ENCODE data around the gene ALPK3. TPM values are rescaled to one million over a fixed set of nuclear protein-coding genes. Genes with fewer than 3 reads are reported as not detected.

ALPK3 gene
- total RNA-seq, 1 experiment from 2014 or later: 2.0 TPM

DNA sequence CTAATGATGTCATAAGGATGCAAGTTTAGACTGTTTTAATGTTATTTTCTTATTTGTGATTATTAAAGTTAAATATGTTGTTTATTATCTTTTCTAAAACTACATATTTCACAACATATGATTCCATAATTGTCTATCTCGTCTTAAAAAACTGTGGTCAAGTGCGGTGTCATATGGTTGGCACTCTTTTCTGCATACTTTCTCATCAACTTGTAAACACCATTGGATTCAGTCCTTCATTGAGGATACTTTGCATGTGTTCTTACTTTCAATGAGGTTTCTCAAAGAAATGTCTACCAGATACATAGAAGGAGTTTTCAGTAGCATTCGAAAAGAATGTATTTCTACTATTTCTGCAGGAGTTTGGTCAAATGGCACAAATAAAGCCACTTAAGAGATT lies 22.0 kb upstream of the ALPK3 start:
- Histone ChIP-seq H3K9ac (ENCODE audit: low read length) (no peak overlapping the region), H3K79me2 (ENCODE audit: insufficient read depth, low read length) (peaks cover 16% of the 10 kb centered on the region; the same call in 1 of the 2 replicates), H4K20me1 (ENCODE audit: insufficient read depth) (no peaks in the 10 kb centered on the region), H3K27ac (ENCODE audit: low read depth, low read length) (no peak overlapping the region), H3K27me3 (ENCODE audit: insufficient read depth, low read length) (no peaks in the 10 kb centered on the region), H3K4me1 (ENCODE audit: control insufficient read depth in 1 of 2, insufficient read depth in 2 of 2, low read length in 2 of 2) (no peaks in the 10 kb centered on the region), H3K36me3 (ENCODE audit: control insufficient read depth in 1 of 2, insufficient read depth in 2 of 2, low read length in 2 of 2) (peaks cover 17 to 36% of the 10 kb centered on the region in 2 experiments; a peak in 3 of 4 replicates), H3K4me3 (replicated peaks in 1 of 2; ENCODE audit: low read depth in 1 of 2, low read length in 2 of 2) (no peak overlapping the region), H3K9me2 (ENCODE audit: insufficient read depth) (no peaks in the 10 kb centered on the region), H3K9me3 (ENCODE audit: control insufficient read depth in 1 of 2, insufficient read depth in 1 of 2, low read depth in 1 of 2, low read length in 2 of 2) (no peaks in the 10 kb centered on the region), H2AFZ (ENCODE audit: low read depth, low read length, poor library complexity, severe bottlenecking) (no peak overlapping the region), H3K4me2 (ENCODE audit: low read length) (no peak overlapping the region)
- no peak for TF ChIP-seq EGR1 (IDR thresholded peaks at IDR 0.05; ENCODE audit: low read depth)
- TF ChIP-seq, protein P1, sequence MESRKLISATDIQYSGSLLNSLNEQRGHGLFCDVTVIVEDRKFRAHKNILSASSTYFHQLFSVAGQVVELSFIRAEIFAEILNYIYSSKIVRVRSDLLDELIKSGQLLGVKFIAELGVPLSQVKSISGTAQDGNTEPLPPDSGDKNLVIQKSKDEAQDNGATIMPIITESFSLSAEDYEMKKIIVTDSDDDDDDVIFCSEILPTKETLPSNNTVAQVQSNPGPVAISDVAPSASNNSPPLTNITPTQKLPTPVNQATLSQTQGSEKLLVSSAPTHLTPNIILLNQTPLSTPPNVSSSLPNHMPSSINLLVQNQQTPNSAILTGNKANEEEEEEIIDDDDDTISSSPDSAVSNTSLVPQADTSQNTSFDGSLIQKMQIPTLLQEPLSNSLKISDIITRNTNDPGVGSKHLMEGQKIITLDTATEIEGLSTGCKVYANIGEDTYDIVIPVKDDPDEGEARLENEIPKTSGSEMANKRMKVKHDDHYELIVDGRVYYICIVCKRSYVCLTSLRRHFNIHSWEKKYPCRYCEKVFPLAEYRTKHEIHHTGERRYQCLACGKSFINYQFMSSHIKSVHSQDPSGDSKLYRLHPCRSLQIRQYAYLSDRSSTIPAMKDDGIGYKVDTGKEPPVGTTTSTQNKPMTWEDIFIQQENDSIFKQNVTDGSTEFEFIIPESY (IDR thresholded peaks at IDR 0.05; ENCODE audit: extremely low read depth, insufficient replicate concordance, low read length): no peak
- no peak for TF ChIP-seq POLR2A (IDR thresholded peaks at IDR 0.05; ENCODE audit: borderline replicate concordance, extremely low read depth, insufficient read depth, insufficient read length)
- no peak for TF ChIP-seq POLR2AphosphoS5 (IDR thresholded peaks at IDR 0.05; ENCODE audit: low read depth, low read length)
- ChIA-PET RAD21 (ENCODE audit: low non-redundant PET in 1 of 2, low total read pairs in 2 of 2, uncharacterized antibody in 2 of 2, unreplicated experiment in 2 of 2) (no interaction called here), CTCF (no interaction called here), POLR2A (no interaction called here)
- intact Hi-C loops (cut with micrococcal nuclease): no loop called here
- no peak for DNase-seq (ENCODE audit: low read depth, low spot score)
- ATAC-seq: no peak
- BruUV-seq (replicated peaks): no TSS peak

DNA sequence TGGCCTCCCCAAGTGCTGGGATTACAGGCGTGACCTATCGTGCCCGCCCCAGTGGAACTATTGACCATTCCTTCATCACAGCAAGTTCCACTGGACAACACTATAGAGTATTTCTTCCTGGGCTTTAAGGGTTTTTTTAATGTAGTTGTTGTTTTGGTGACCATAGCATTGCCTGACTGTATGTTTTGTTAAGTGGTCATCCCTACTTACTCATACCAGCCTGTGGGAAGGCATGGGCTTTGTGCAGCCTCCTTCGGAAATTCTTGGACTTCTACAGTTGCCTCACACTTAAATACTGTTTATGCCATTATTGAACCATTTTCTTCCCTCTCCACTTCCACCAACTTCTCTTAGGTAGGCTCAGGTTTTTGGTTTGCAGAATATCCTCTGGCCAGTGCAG lies 19.9 kb upstream of the ALPK3 start:
- H2AFZ ChIP-seq (ENCODE audit: low read depth, low read length, poor library complexity, severe bottlenecking): no peak overlapping the region
- no peak overlapping the region for H3K4me3 ChIP-seq (replicated peaks in 1 of 2; ENCODE audit: low read depth in 1 of 2, low read length in 2 of 2)
- DNase-seq (ENCODE audit: low read depth, low spot score) (no peak), ATAC-seq (no peak)
- H3K4me2 ChIP-seq (ENCODE audit: low read length): no peak overlapping the region
- no TSS peak for BruUV-seq (replicated peaks)
- H3K27ac ChIP-seq (ENCODE audit: low read depth, low read length): no peak overlapping the region
- no peaks in the 10 kb centered on the region for H3K4me1 ChIP-seq (ENCODE audit: control insufficient read depth in 1 of 2, insufficient read depth in 2 of 2, low read length in 2 of 2)
- H3K9me2 ChIP-seq (ENCODE audit: insufficient read depth): no peaks in the 10 kb centered on the region
- ChIA-PET RAD21 (ENCODE audit: low non-redundant PET in 1 of 2, low total read pairs in 2 of 2, uncharacterized antibody in 2 of 2, unreplicated experiment in 2 of 2) (no interaction called here), POLR2A (no interaction called here), CTCF (no interaction called here)
- no peak overlapping the region for H3K9ac ChIP-seq (ENCODE audit: low read length)
- intact Hi-C loops (cut with micrococcal nuclease): no loop called here
- no peaks in the 10 kb centered on the region for H4K20me1 ChIP-seq (ENCODE audit: insufficient read depth)
- no peak for TF ChIP-seq POLR2A (IDR thresholded peaks at IDR 0.05; ENCODE audit: borderline replicate concordance, extremely low read depth, insufficient read depth, insufficient read length)
- TF ChIP-seq, protein P1 (IDR thresholded peaks at IDR 0.05; ENCODE audit: extremely low read depth, insufficient replicate concordance, low read length): no peak
- TF ChIP-seq, protein P2, sequence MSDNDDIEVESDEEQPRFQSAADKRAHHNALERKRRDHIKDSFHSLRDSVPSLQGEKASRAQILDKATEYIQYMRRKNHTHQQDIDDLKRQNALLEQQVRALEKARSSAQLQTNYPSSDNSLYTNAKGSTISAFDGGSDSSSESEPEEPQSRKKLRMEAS (IDR thresholded peaks at IDR 0.05): no peak
- TF ChIP-seq ZNF274 (IDR thresholded peaks at IDR 0.05; ENCODE audit: low read depth, low read length): no peak
- TF ChIP-seq TCF7L2 (IDR thresholded peaks at IDR 0.05; ENCODE audit: borderline replicate concordance, extremely low read depth, insufficient read depth, insufficient read length): no peak
- TF ChIP-seq EGR1 (IDR thresholded peaks at IDR 0.05; ENCODE audit: low read depth): no peak
- TF ChIP-seq, protein P3, sequence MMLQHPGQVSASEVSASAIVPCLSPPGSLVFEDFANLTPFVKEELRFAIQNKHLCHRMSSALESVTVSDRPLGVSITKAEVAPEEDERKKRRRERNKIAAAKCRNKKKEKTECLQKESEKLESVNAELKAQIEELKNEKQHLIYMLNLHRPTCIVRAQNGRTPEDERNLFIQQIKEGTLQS (IDR thresholded peaks at IDR 0.05): no peak
- no peak for TF ChIP-seq SP1 (IDR thresholded peaks at IDR 0.05; ENCODE audit: low read depth)
- no peak for TF ChIP-seq EZH2 (IDR thresholded peaks at IDR 0.05)
- TF ChIP-seq SIN3A (IDR thresholded peaks at IDR 0.05; ENCODE audit: low read depth): no peak
- H3K36me3 ChIP-seq (ENCODE audit: control insufficient read depth in 1 of 2, insufficient read depth in 2 of 2, low read length in 2 of 2): peaks cover 18 to 32% of the 10 kb centered on the region in 2 experiments
- no peaks in the 10 kb centered on the region for H3K27me3 ChIP-seq (ENCODE audit: insufficient read depth, low read length)
- no peaks in the 10 kb centered on the region for H3K9me3 ChIP-seq (ENCODE audit: control insufficient read depth in 1 of 2, insufficient read depth in 1 of 2, low read depth in 1 of 2, low read length in 2 of 2)
- peaks cover 13% of the 10 kb centered on the region; the same call in 1 of the 2 replicates for H3K79me2 ChIP-seq (ENCODE audit: insufficient read depth, low read length)
